DMS 273 treated with DMSO at 0.1 percent for 48 hours (cell line): ENCODE results near the gene SLC7A8.
A peak's percentile ranks its signal among the peaks of the same experiment; 100 is the strongest.

Source experiments
- DNase-seq: peaks from one replicate; lab custom pipeline; 2025; lab: John Stamatoyannopoulos, UW

Gene SLC7A8

DNA sequence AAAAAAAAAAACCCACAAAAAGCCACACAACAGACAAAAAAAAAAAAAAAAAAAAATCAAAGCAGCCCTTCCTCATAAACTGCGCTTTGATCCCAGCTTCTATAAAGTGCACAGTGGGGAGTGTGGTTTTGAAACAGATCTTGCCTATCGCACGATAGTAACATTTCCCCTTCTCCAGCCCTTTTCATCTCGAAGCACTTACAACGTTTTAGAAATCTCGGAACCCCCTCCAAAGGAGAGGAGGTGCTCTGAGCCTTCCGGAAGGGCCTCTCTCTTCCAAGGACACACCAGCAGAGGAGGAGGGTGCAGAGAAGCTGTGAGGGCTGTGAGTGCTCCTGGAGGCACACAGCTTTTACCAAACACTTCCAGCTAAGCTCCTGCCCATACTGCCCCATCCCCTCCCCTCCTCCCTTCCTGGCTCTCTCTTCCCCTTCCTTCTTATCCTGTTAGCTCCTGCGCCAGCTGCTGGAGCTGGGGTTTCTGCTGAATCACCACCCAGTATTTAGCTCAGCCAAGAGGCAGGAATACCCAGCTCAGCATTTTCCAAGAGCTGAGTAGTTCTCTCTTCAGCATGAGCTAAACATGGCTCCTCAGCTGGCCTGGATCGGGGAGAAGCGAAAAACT lies 28.4 kb downstream of the SLC7A8 start:
- peak; percentile 72 for DNase-seq

DNA sequence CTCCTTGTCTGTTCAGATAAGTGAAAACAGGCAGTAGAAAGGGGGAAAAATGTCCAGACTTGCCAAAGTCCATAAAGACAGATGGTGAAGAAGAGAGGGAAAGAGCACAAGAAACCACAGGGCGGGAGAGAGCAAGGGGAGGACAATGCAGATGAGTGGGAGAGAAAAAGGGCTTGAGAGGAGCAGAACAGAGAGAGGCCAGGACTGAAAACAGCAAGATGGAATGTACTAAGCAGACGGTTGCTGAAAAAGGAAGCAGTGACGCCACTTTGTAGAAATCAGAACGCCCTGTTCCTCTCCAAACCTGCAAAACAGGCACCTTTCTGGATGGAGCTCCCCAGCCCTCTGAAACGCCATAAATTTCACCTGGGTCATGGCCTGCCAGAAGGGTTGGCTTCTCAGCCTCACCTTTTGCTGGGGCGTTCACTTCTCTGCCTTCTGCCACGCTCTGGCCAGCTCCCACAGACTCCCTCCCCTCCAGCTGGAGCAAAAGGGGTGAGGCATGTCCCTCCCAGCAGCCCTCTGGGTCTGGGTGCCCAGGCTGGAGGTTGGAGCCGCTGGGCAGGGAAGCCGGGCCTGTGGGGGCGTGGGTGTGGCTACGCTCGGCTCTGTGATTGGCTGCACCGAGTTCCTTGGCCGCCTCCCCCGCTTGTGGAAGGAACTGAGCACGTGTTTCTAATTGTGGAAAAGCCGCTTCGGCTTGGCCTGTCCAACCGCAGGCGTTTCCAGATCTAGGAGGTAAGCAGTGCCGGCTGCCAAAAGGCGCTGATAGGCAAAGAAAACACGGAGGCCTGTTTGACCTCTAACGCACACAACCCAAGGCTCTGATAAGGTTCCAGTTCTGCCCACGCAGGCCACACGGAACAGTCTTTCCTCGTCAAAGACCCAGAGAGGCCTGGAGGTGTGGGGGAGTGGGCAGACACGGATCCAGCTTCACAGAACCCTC lies 29.3 kb downstream of the SLC7A8 start:
- peak; percentile 93 for DNase-seq

DNA sequence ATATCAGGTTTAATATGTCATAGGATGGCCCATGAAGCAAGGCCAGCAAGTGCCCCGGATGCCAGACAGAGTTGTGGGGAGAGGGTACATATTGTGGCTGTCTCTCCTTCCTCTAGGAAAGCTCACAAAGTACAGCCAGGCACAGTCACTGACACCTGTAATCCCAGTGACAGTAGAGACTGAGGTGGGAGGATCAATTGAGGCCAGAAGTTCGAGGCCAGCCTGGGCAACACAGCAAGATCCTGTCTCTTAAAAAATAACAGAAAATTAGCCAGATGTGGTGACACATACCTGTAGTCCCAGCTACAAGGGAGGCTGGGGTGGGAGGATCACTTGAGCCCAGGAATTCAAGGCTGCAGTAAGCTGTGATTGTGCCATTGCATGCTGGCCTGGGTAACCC lies 32.1 kb downstream of the SLC7A8 start:
- no peak for DNase-seq

DNA sequence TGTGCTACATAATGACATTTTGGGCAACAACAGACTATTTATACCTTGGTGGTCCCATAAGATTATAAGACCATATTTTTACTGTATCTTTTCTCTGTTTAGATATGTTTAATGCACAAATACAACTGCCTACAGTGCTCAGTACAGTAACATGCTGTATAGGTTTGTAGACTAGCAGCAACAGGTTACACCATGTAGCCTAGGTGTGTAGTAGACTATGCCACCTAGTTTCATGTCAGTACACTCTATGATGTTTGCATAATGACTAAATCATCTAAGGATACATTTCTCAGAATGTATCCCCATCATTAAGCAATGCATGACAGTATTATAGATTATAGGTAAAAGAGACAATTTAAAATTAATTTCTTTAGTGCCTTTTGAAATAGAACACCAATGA lies 33.7 kb downstream of the SLC7A8 start:
- DNase-seq, result no peak

- no peak for DNase-seq
These were observed 34.7 kb downstream of the SLC7A8 start for GRCh38 chr14:23148591-23149249.

DNA sequence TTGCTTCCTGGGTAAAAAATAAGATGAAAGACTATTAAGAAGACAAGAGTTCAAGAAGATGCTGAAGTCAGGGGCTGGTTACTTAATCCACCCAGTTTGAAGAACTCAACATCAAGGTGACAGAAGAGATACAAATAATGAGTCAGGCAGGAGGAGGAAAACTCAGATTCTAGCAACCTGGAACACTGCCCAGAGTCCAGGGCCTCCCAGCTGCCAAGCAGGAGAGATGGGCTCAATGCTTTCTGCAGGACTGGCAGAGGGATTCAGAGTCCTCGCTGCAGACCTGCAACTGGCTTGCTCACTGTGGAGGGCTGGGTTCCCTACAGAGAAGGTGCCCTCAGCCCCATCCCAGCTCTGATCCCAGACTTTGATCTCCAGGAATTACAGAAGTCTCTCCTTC lies 35.8 kb downstream of the SLC7A8 start:
- peak; percentile 79 for DNase-seq

GRCh38 chr14:23146980-23147379 lies 36.5 kb downstream of the SLC7A8 start:
- no peak for DNase-seq

DNA sequence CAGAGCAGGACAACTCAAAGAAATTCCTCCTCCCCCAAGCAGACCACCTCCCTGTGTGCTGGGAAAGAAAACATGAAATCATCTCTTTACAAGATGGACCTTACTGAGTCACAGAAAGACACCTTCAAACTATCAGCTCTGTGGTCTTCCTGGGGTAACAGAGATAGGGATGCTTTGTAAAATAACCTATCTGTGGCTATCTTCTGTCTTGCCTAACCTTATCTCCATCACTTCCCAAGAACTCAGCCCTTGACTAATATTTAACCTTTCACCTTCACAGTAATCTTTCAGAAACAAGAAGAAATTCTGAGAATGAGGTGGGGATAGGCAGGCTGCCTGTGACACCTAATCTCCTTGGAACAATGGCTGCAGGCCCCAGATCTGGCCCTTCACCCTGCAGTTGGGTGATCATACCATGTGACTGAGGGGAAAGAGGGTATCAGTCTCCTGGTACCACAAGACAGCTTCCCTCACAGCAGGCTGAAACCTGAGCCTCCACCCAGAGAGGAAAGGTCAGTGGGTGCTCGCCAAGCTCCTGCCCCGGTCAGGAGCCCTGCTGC lies 37.0 kb downstream of the SLC7A8 start:
- no peak for DNase-seq

- no peak for DNase-seq
These were observed 37.6 kb downstream of the SLC7A8 start for GRCh38 chr14:23145794-23146350.

DNA sequence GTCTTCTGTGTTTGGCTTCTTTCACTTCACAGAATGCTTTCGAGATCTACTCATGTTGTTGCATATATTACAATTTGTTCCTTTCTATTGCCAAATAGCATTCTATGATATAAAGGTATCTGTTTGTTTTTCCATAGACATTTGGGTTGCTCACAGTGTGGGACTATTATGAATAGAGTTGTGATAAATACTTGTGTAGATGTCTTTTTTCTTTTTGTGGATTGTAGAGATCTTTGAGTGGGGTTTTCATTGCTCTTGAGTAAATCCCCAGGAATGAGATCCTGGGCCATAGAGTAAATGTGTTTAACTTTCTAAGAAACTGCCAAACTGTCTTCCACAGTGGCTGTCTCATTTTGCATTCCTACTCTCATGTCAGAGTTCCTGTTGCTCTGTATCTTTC lies 39.5 kb downstream of the SLC7A8 start:
- DNase-seq, result no peak

GRCh38 chr14:23142826-23143225 lies 40.6 kb downstream of the SLC7A8 start:
- no peak for DNase-seq

GRCh38 chr14:23141706-23142444 lies 41.6 kb downstream of the SLC7A8 start:
- DNase-seq, result no peak

- no peak for DNase-seq
These were observed 43.1 kb downstream of the SLC7A8 start for GRCh38 chr14:23140371-23140770.

DNA sequence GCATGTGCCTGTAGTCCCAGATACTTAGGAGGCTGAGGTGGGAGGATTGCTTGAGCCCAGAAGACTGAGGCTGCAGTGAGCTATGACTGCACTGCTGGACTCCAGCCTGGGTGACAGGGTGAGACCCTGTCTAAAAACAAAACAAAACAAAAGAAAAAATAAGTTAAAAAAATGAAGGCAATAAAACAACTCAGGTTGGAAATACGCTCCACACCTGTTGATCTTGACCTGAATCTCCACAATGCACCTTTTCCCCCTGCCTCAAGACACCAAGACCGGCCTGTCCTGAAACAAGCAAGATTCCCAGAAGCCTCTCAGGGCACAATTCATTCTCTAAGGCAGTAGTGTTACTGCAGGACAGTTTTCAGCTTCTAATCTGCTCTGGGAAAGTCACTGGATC lies 43.6 kb downstream of the SLC7A8 start:
- no peak for DNase-seq

GRCh38 chr14:23137813-23138535 lies 45.5 kb downstream of the SLC7A8 start:
- DNase-seq, result no peak

DNA sequence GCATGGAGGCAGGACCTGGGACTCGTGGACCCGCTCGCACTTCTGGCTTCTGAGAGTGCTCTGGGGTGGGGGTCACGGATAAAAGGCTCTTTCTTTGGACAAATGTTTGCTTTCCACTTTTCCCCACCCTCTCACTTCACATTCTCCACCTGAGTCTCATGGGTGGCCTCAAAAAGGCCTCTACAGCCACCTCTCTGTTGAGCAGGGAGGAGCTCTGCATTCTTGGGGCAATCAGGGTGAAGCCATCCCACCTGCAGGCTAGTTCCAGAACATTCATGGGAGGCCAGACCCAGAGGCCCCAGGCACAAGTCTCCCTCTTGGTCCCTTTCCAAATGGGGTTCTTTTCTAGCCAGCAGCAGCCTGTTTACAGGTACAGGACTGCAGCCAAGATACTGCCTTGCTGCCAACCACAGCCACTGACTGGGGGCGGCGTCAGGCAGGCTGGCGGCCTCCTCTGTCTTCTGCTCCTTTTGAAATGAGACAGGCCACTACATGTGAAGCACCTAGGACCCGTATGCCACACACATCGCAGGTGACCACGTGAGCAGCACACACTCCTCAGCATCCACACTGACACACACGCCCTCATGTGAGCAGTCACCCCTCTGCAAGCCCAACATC lies 46.2 kb downstream of the SLC7A8 start:
- no peak for DNase-seq

DNA sequence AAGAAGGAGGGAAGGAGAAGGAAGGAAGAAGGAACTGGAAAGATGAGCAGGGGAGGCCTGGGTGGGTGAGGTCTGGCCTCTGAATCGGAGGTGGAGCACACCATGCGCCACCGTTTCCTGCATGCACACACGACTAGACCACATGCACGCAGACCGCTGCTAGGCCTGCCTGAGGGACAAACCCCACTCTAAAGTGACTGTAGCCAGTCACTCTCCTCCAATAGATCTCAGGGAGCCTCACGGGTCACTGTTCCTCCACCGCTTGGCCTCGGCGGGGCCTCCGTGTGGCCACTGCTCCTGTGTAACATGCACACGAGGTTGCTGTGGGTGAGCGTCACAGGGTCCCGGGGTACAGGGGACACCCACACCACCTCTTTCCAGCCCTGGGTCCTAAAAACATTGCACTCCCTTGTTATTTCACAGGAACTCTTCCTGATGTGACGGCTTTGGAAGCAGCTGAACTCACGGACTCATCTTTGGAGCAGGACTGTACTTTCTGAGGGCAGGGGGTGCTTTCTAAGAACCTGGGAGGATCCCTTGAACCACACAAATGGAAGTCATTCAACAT lies 46.8 kb downstream of the SLC7A8 start:
- DNase-seq, result no peak

DNA sequence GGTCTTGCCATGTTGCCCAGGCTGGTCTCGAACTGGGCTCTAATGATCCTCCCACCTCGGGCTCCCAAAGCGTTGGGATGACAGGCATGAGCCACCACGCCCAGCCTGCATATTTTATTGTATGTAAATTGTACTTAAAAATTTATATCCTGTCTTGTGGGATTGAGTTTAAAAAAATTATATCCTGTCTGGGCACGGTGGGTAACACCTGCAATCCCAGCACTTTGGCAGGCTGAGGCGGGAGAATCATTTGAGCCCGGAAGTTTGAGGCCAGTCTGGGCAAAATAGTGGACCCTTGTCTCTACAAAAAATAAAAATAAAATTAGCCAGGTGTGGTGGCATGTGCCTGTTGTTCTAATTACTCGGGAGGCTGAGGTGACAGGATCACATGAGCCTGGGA lies 50.5 kb downstream of the SLC7A8 start:
- no peak for DNase-seq

- DNase-seq, result no peak
These were observed 52.0 kb downstream of the SLC7A8 start for GRCh38 chr14:23131482-23131881.

GRCh38 chr14:23130871-23131270 lies 52.6 kb downstream of the SLC7A8 start:
- DNase-seq, result no peak
